ENCODE measurements around the gene PPP1R9B.

PPP1R9B gene

GRCh38 chr17:50148226-50149090 is 2.0 kb downstream of the PPP1R9B start:
- peak overlapping the region; percentile 81 for H3K27ac ChIP-seq

GRCh38 chr17:50147841-50148225 is 2.6 kb downstream of the PPP1R9B start:
- peak overlapping the region; percentile 81; the same call in 1 of the 2 replicates for H3K27ac ChIP-seq
- TF ChIP-seq CTCF (conservative IDR thresholded peaks at IDR 0.05) = no peak
- TF ChIP-seq ZFX (IDR thresholded peaks at IDR 0.05) = no peak

More at GRCh38 chr17:50148226-50149090, 2.0 kb downstream of the PPP1R9B start:
- TF ChIP-seq ZFX (IDR thresholded peaks at IDR 0.05) = no peak
- no peak for TF ChIP-seq CTCF (conservative IDR thresholded peaks at IDR 0.05)

GRCh38 chr17:50146927-50147665 is 3.4 kb downstream of the PPP1R9B start:
- no peak for TF ChIP-seq ZFX (IDR thresholded peaks at IDR 0.05)
- TF ChIP-seq CTCF (conservative IDR thresholded peaks at IDR 0.05) = no peak
- H3K27ac ChIP-seq = no peak overlapping the region; the same call in 1 of the 2 replicates

GRCh38 chr17:50146230-50146926 is 4.1 kb downstream of the PPP1R9B start:
- no peak overlapping the region for H3K27ac ChIP-seq
- TF ChIP-seq ZFX (IDR thresholded peaks at IDR 0.05) = no peak
- no peak; the same call in 1 of the 2 replicates for TF ChIP-seq CTCF (conservative IDR thresholded peaks at IDR 0.05)

- no peak for TF ChIP-seq CTCF (conservative IDR thresholded peaks at IDR 0.05)
- H3K27ac ChIP-seq = no peak overlapping the region
Measured at GRCh38 chr17:50145532-50146229, 4.8 kb downstream of the PPP1R9B start.

- TF ChIP-seq CTCF (conservative IDR thresholded peaks at IDR 0.05) = no peak
- TF ChIP-seq ZFX (IDR thresholded peaks at IDR 0.05) = no peak
- H3K27ac ChIP-seq = no peak overlapping the region
Measured at GRCh38 chr17:50144845-50145531, 5.5 kb downstream of the PPP1R9B start.

Data from C4-2B (cell line).